Calu3 (cell line): Measurements from ENCODE around the gene USP46. TPM values are rescaled to one million over a fixed set of nuclear protein-coding genes. Genes with fewer than 3 reads are reported as not detected.

Source experiments
- BruUV-seq: library from RNA; stranded (reverse); fragments of 400-500 nt; replicated peaks from 2 replicates; lab custom pipeline; 2021; lab: Mats Ljungman, UMichigan
- CTCF ChIA-PET: fragments of 300-600 bp; sonication (Branson Sonifier 250); formaldehyde crosslinking; loops from one replicate; lab custom pipeline; 2022; ENCODE audit warnings: antibody characterized with exemption; lab: Charles Lee
- DNase-seq: peaks from one replicate; pipeline ENCODE4 v3.0.0; 2022
- H3K27ac Mint-ChIP-seq: one replicate; pipeline ENCODE4 v1.8.0; 2022; ENCODE audit warnings: mixed read lengths; ENCODE audit not compliant: unreplicated experiment
- H3K27me3 Mint-ChIP-seq: one replicate; pipeline ENCODE4 v1.8.0; 2022; ENCODE audit warnings: mixed read lengths; ENCODE audit not compliant: unreplicated experiment
- H3K36me3 Mint-ChIP-seq: one replicate; pipeline ENCODE4 v1.8.0; 2022; ENCODE audit warnings: mild to moderate bottlenecking, moderate library complexity, mixed read lengths; ENCODE audit not compliant: insufficient read depth, unreplicated experiment
- H3K4me1 Mint-ChIP-seq: one replicate; pipeline ENCODE4 v1.8.0; 2022; ENCODE audit warnings: mild to moderate bottlenecking, low read depth, mixed read lengths; ENCODE audit not compliant: unreplicated experiment
- H3K4me3 Mint-ChIP-seq: one replicate; pipeline ENCODE4 v1.8.0; 2022; ENCODE audit warnings: mild to moderate bottlenecking, low read depth, moderate library complexity, mixed read lengths; ENCODE audit not compliant: unreplicated experiment
- H3K9me3 Mint-ChIP-seq: one replicate; pipeline ENCODE4 v1.8.0; 2022; ENCODE audit warnings: low read depth, mixed read lengths; ENCODE audit not compliant: unreplicated experiment
- CTCF ChIP-seq: fragments of 200-600 bp; IDR thresholded peaks from one replicate; pipeline ENCODE4 v1.8.0; 2022; ENCODE audit warnings: antibody characterized with exemption; ENCODE audit not compliant: unreplicated experiment
- intact Hi-C: fragments of 100-400 bp; cut with micrococcal nuclease; formaldehyde crosslinking; loops from one replicate; pipeline ENCODE4 v1.10.0; 2022; ENCODE audit not compliant: unreplicated experiment
- total RNA-seq: library from RNA; stranded (reverse); gene quantifications from 2 replicates; pipeline ENCODE4 v1.2.3, GENCODE V29; 2022

USP46 gene
- total RNA-seq, 1 experiment from 2014 or later = 12.5 TPM

DNA sequence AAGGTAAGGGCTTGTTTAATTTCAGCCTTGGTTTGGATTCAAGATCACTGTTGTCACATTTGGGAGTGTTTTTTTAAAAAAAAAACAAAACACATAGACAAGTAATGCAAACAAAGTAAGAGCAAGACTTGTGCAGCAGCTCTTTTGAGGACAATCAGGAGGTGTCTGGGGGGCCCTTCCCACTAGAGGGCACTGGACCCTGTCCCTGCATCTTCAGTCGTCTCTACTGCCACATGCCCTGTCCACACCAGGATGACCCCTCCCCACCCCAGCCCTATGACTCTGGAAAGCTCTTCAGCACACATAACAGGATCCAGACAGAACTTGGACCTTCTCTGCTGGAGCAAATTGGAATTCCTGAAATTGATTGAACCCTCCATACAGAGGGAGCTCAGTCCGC is 71.0 kb downstream of the USP46 start:
- intact Hi-C loops = loop anchor here (2.0 kb wide), 1 partner anchor 395 kb away; no protein-coding TSS in a partner anchor
- Mint-ChIP-seq H3K4me3 (no peak overlapping the region), H3K4me1 (no peaks in the 10 kb centered on the region), H3K27ac (no peak overlapping the region), H3K27me3 (no peaks in the 10 kb centered on the region), H3K36me3 (no peaks in the 10 kb centered on the region), H3K9me3 (no peaks in the 10 kb centered on the region)
- TF ChIP-seq CTCF = peak; percentile 26
- DNase-seq = peak; percentile 21
- no TSS peak for BruUV-seq
- CTCF ChIA-PET = interaction anchor here (0.8 to 1.4 kb wide), 5 partner anchors 19 to 398 kb away, joined by 3 to 13 read pairs (median 4); no protein-coding TSS in a partner anchor

- BruUV-seq = no TSS peak
- H3K27ac Mint-ChIP-seq = no peak overlapping the region
- intact Hi-C loops = no loop called here
- no peaks in the 10 kb centered on the region for H3K9me3 Mint-ChIP-seq
- H3K36me3 Mint-ChIP-seq = no peaks in the 10 kb centered on the region
- H3K4me1 Mint-ChIP-seq = no peaks in the 10 kb centered on the region
- no peak for TF ChIP-seq CTCF
- CTCF ChIA-PET = no interaction called here
- no peak overlapping the region for H3K4me3 Mint-ChIP-seq
- H3K27me3 Mint-ChIP-seq = no peaks in the 10 kb centered on the region
- no peak for DNase-seq
These were observed 73.0 kb downstream of the USP46 start for GRCh38 chr4:52586069-52586468.

DNA sequence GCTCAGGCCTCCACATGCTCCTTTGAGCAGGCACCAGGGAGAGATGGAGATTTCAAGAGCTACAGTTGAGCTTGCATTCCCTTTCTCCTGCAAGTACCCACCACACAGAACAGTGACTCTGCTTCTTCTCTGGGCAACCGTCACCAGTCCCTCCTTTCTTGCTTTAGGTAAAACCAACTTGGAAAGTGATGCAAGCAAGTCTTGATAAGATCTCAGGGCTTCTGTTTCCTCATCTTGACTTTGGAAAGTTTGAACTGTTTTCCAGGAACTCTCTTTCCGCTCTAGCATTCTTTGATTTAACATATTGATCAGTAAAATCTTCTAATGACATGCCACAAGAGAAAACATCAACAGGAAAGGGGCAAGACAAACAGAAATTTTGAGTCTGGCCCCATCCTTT is 73.7 kb downstream of the USP46 start:
- no peak overlapping the region for H3K27ac Mint-ChIP-seq
- no peak for DNase-seq
- intact Hi-C loops = no loop called here
- no peaks in the 10 kb centered on the region for H3K9me3 Mint-ChIP-seq
- no peaks in the 10 kb centered on the region for H3K27me3 Mint-ChIP-seq
- CTCF ChIA-PET = interaction anchor here (0.6 kb wide), 1 partner anchor 368 kb away, joined by 7 read pairs; no protein-coding TSS in a partner anchor
- H3K4me3 Mint-ChIP-seq = no peak overlapping the region
- H3K4me1 Mint-ChIP-seq = no peaks in the 10 kb centered on the region
- H3K36me3 Mint-ChIP-seq = no peaks in the 10 kb centered on the region
- no TSS peak for BruUV-seq
- no peak for TF ChIP-seq CTCF

GRCh38 chr4:52579602-52580272 is 79.4 kb downstream of the USP46 start:
- no peak for TF ChIP-seq CTCF
- Mint-ChIP-seq H3K4me3 (no peak overlapping the region), H3K4me1 (no peaks in the 10 kb centered on the region), H3K36me3 (no peaks in the 10 kb centered on the region), H3K27ac (no peak overlapping the region), H3K9me3 (no peaks in the 10 kb centered on the region), H3K27me3 (no peaks in the 10 kb centered on the region)
- BruUV-seq = no TSS peak
- CTCF ChIA-PET = no interaction called here
- DNase-seq = no peak
- intact Hi-C loops = no loop called here
